Measurements from ENCODE around the gene RDH13.
"Not testable (repeated sequence)": the region's sequence is repeated elsewhere in the genome, so short reads cannot be mapped to it uniquely, and the experiment has no call there.

RDH13 gene

DNA sequence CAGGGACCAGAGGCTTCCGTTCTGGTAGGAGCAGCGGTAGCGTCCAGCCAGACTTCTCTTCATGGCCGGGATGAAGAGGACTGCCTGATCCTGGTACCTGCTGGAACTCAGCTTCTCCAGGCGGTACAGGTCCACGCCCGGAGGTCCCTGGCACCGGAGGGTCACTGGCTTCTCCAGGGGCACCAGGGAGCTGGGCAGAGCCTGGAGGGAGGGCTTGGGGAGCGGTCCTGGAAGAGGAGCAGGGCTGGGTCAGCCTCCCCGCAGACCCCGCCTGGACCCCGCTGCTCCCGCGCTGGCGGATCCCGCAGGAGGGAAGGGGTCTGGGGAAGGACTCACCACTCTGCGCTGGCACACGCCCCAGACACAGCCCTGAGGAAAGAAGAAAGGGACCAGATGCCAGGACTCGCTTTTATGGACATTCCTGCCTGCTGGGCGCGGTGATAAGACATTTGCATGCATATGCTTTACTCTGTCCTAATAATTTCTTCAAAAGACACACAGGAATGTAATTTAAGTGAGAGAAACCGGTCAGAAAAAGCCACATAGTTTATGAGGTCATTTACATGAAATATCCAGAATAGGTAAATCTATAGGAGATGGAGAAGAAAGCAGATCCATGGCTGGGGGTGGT, 30.7 kb downstream of the RDH13 start:
- no peak for DNase-seq (ENCODE audit: low read depth, low spot score)
- H3K4me3 ChIP-seq (ENCODE audit: low read length) = no peak overlapping the region

- no peak for DNase-seq (ENCODE audit: low read depth, low spot score)
- H3K4me3 ChIP-seq (ENCODE audit: low read length) = no peak overlapping the region
Observed at GRCh38 chr19:55031178-55031577, 31.8 kb downstream of the RDH13 start.

DNA sequence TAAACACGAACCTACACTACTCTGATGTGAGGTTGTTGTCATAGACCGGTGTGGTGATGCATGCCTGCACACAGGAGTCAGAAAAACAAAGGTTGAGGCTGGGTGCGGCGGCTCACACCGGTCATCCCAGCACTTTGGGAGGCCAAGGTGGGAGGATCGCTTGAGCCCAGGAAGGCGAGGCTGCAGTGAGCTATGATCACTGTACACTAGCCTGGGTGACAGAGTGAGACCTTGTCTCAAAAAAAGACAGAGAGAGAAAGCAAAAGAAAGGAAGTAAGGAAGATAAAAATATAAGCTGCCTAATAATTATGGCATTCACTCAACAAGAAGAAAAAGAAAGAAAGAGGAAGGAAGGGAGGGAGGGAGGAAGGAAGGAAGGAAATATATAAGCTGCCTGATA, 34.2 kb downstream of the RDH13 start:
- no peak overlapping the region for H3K4me3 ChIP-seq (ENCODE audit: low read length)
- no peak for DNase-seq (ENCODE audit: low read depth, low spot score)

DNA sequence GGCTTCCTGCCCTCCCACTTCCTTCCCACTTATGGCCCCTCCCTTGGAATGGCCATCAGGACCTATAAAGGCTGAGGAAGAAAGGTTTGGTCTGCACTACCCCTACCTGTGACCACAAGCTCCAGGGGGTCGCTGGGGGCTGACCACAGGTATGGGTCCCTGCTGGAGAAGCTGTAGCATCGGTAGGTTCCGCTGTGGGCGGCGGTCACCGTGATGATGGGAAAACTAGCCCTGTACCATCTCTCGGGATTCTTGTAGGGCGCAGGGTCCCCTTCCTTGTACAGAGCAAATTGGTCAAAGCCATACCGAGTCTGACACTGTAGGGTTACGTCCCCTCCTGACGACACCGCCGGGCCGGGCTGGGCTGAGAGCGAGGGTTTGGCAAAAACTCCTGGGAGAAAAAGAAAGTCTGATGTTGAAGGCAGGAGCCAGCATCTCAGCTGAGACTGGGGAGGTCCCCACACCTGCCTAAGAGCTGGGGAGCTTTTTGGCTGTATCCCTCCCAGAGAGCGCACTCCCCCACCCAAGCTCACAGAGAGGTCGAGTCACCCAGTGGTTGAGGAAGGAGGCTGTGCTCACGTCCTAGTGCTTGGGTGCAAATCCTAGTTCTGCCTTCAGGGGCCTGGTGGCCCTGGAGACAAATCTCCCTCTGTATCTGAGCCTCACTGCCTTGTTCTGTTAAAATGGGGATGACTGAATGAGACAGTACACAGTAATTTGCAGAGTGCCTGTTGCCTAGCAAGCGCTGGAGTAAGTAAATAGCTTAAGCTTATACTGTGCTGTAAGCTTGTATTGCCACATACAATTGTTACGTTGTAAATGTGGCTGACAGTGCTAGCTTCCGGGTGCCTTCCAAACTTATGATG, 35.2 kb downstream of the RDH13 start:
- peak; percentile 26 for DNase-seq (ENCODE audit: low read depth, low spot score)
- H3K4me3 ChIP-seq (ENCODE audit: low read length) = no peak overlapping the region

- not testable (repeated sequence) for DNase-seq (ENCODE audit: low read depth, low spot score); H3K4me3 ChIP-seq (ENCODE audit: low read length)
Observed at GRCh38 chr19:55027140-55027471, 35.8 kb downstream of the RDH13 start.

DNA sequence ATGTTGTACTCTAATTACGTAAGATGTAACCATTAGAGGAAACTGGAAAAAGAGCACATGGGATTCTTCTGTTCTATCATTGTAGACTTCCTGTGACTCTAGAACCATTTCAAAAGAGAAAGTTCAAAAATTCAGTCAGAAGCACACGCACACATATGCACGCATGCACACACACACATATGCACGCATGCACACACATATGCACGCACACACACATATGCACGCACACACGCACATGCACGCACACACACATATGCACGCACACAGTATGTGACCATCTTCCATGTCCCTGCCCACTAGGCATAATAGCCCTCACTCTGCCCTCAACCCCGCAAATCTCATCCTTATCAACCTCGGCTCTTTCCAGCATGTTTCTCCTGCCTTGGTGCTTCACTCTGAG, 38.8 kb downstream of the RDH13 start:
- no peak for DNase-seq (ENCODE audit: low read depth, low spot score)

DNA sequence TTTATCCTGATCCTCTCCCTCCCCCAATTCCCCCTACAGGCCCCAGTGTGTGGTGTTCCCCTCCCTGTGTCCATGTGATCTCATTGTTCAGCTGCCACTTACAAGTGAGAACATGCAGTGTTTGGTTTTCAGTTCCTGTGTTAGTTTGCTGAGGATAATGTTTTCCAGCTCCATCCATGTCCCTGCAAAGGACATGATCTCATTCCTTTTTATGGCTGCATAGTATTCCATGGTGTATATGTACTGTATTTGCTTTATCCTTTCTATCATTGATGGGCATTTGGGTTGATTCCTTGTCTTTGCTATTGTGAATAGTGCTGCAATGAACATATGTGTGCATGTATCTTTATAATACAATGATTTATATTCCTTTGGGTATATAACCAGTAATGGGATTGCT, 42.6 kb downstream of the RDH13 start:
- not testable (repeated sequence) for H3K4me3 ChIP-seq (ENCODE audit: low read length); DNase-seq (ENCODE audit: low read depth, low spot score)

More for the DNA sequence above, 38.8 kb downstream of the RDH13 start:
- no peak overlapping the region for H3K4me3 ChIP-seq (ENCODE audit: low read length)

DNA sequence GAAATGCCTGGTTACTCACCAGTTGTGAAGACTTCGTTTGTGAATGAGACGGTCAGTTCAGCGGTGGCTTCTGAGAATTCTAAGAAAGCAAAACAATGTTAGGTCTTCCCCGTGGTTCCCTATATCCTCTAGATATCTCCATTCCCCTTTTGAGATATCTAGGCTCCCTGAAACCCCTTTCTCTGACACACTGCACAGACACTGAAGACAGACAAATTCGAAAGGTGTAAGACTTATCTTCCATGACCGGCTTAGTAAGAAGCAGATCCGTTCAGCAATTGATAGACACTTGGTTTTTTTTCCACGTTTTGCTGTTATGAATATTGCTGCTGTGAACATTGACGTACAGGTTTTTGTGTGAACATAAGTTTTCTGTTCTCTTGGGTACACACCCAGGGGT, 44.3 kb downstream of the RDH13 start:
- no peak overlapping the region for H3K4me3 ChIP-seq (ENCODE audit: low read length)
- no peak for DNase-seq (ENCODE audit: low read depth, low spot score)

- H3K4me3 ChIP-seq (ENCODE audit: low read length) = no peak overlapping the region
- no peak for DNase-seq (ENCODE audit: low read depth, low spot score)
Observed at GRCh38 chr19:55018216-55018615, 44.7 kb downstream of the RDH13 start.

DNA sequence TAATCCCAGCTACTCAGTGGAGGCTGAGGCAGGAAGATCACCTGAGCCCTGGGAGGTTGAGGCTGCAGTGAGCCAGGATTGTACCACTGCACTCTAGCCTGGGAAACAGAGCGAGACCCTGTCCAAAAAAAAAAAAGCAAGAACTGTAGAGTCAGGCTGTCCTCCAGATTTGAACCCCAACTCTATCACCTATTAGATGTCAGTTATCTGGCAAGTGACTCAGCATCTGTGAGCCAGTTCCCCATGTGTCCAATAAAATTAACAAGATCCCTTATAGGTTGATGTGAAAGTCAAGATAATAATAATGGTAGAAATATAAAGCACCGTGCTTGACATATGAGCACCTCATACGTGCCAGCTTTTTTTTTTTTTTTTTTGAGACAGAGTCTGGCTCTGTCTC, 46.9 kb downstream of the RDH13 start:
- no peak for DNase-seq (ENCODE audit: low read depth, low spot score)
- H3K4me3 ChIP-seq (ENCODE audit: low read length) = no peak overlapping the region

DNA sequence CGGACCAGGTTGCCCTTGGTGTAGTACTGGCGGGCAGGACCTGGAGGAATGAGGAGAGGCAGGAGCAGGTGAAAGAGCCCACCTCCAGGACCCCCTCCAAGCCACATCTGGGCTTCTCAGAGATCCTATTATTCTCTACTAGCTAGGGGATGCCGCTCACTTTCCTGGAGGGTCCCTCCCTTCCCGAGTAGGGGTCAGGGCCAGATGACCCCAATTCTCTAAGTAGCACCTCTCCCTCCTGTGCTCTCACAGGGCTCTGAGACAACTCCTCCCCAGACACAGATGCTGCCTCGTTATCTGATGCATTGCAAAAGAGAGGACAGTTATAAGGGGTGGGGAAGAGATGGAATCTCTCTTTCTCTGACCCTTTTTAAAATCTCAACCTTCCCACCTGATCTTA, 47.8 kb downstream of the RDH13 start:
- H3K4me3 ChIP-seq (ENCODE audit: low read length) = no peak overlapping the region
- DNase-seq (ENCODE audit: low read depth, low spot score) = no peak

DNA sequence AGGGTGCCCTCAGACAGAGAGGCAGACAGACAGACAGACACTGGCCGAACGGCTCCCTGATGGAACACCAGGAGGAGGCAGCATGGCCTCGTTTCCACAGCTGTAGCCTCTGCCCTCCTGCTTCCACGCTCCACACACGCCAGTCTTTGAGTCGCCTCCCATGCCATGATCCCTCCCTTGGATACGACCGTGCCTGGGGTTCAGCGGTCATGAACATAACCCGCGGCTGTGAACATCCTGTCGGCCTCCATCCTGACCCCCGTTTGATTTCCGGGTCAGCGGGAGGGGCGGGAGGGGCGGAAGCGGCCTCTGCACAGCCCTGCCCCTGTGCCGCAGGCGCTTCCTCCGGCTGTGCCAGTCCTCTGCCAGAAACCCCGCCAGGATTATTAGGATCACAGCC, 48.2 kb downstream of the RDH13 start:
- no peak for DNase-seq (ENCODE audit: low read depth, low spot score)
- H3K4me3 ChIP-seq (ENCODE audit: low read length) = no peak overlapping the region

DNA sequence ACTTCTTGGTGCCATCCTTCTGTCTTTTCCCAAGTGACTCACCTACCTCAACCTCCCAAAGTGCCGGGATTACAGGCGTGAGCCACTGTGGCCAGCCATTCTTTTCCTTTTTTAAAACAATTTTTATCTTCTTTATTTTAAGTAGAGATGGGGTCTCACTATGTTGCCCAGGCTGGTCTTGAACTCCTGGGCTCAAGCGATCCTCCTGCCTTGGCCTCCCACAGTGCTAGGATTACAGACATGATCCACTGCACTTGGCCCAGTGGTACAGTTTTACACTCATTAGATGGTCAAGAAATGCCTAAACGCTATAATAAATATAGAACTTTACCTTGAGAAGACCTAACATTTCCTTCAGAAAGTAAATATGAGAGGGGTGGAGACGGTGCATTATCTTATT, 49.4 kb downstream of the RDH13 start:
- no peak for DNase-seq (ENCODE audit: low read depth, low spot score)
- no peak overlapping the region for H3K4me3 ChIP-seq (ENCODE audit: low read length)

- no peak for DNase-seq (ENCODE audit: low read depth, low spot score)
- no peak overlapping the region for H3K4me3 ChIP-seq (ENCODE audit: low read length)
Observed at GRCh38 chr19:55012306-55012705, 50.6 kb downstream of the RDH13 start.

- DNase-seq (ENCODE audit: low read depth, low spot score); H3K4me3 ChIP-seq (ENCODE audit: low read length): not testable (repeated sequence)
Observed at GRCh38 chr19:55010561-55010960, 52.4 kb downstream of the RDH13 start.

GRCh38 chr19:55008781-55009180, 54.2 kb downstream of the RDH13 start:
- H3K4me3 ChIP-seq (ENCODE audit: low read length); DNase-seq (ENCODE audit: low read depth, low spot score): not testable (repeated sequence)

DNA sequence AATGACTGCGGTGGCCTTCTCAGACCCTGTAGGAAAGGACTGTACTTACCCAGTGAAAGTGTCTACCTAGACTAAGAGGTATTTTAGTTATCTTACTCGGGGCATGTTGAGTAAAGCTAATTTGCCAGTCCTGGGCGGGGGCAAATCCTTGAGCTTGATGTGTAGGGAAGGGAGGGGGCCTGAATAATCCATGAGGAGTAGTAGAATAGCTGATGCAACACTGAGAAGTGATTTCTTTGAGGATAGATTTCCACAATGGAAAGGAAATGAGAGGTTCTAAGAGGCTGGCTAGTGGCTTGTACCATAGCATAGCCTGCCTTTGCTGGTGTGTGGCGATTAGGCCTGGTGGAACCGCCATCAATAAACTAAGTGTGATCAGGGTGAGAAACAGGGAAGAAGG, 54.8 kb downstream of the RDH13 start:
- DNase-seq (ENCODE audit: low read depth, low spot score); H3K4me3 ChIP-seq (ENCODE audit: low read length): not testable (repeated sequence)

- H3K4me3 ChIP-seq (ENCODE audit: low read length); DNase-seq (ENCODE audit: low read depth, low spot score): not testable (repeated sequence)
Observed at GRCh38 chr19:55007537-55007936, 55.4 kb downstream of the RDH13 start.

DNA sequence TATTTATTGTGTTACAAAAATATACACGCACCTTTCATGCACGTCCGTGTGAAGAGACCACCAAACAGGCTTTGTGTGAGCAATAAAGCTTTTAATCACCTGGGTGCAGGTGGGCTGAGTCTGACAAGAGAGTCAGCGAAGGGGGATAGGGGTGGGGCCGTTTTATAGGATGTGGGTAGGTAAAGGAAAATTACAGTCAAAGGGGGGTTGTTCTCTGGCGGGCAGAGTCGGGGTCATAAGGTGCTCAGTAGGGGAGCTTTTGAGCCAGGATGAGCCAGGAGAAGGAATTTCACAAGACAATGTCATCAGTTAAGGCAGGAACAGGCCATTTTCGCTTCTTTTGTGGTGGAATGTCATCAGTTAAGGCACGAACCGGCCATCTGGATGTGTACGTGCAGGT, 56.2 kb downstream of the RDH13 start:
- H3K4me3 ChIP-seq (ENCODE audit: low read length) = peak overlapping the region; percentile 54
- DNase-seq (ENCODE audit: low read depth, low spot score) = not testable (repeated sequence)

DNA sequence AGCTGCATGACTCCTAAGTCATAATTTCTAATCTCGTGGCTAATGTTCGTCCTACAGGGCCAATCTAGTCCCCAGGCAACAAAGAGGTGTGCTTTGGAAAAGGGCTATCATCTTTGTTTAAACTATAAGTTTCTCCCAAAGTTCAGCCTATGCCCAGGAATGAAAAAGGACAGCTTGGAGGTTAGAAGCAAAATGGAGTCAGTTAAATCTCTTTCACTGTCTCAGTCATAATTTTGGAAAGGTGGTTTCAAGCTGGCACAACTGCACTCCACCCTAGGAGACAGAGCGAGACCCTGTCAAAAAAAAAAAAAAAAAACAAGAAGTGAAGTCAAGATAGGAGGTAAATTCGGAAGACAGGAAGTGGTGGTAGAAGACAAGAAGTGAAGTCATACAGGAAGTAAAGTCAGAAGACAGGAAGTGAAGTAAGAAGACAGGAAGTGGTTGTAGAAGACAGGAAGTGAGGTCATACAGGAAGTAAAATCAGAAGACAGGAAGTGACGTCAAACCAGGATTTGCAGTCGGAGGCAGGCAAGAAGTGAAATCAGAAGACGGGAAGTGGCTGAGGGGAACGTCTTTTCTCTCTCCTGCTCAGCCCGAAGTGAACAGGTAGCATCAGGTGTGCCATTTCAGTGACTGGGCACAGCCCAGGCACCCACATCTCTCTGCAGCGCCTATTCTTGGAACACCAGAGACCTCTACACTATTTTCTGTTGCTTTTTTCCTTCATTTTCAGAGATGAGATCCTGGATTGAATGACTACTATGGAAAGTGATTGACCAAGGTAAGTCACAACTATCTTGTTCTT, 57.1 kb downstream of the RDH13 start:
- H3K4me3 ChIP-seq (ENCODE audit: low read length) = peak overlapping the region; percentile 54
- peak; percentile 96 for DNase-seq (ENCODE audit: low read depth, low spot score)

Data from Jurkat, Clone E6-1 (cell line).